ENCODE results near the gene USP7.
A peak's percentile ranks its signal among the peaks of the same experiment; 100 is the strongest.
"Not testable (repeated sequence)": the region's sequence is repeated elsewhere in the genome, so short reads cannot be mapped to it uniquely, and the experiment has no call there.

Gene USP7

DNA sequence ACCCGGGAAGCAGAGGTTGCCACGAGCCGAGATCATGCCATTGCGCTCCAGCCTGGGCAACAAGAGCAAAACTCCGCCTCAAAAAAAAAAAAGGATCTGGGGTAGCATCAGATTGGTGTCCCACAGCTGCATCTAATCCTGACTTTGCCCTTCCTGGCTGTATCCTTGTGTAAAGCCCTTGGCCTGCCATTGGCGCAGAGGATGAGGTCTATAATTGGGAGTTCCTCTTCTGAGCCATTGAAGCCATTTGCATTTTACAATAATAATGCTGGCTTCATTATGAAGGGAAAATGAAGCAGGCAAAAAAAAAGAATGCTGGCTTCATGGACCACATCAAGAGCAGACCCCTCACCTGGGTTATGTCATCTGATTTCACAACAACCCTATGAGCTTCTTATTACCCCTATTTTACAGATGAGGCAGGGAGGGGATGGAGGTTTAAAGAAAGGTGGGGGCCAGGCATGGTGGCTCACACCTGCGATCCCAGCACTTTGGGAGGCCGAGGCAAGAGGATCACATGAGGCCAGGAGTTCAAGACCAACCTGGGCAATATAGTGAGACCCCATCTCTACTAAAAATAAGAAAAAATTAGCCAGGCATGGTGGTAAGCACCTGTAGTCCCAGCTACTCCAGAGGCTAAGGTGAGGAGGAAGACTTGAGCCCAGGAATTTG lies 82.7 kb downstream of the USP7 start:
- no peak for DNase-seq (ENCODE audit: low read depth in 2 of 2)

DNA sequence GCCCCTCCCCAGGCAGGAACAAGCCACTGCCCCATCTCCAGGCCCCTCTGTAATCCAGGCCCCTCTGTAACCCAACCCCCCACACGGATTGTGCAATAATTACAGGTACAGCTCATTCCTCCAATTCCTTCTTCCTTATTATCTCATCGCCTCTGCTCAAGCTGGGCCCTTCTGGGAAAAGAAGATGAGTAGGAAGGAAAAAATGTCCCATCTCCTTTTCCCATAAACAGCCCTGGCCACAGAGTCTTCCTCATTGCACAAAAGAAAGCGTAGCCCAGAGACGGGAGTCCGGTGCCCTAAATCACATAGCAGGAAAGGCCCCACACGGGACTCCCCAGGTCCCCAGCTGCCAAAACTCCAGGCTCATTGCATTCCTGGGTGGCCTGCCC lies 85.2 kb downstream of the USP7 start:
- DNase-seq (ENCODE audit: low read depth in 2 of 2), result no peak

DNA sequence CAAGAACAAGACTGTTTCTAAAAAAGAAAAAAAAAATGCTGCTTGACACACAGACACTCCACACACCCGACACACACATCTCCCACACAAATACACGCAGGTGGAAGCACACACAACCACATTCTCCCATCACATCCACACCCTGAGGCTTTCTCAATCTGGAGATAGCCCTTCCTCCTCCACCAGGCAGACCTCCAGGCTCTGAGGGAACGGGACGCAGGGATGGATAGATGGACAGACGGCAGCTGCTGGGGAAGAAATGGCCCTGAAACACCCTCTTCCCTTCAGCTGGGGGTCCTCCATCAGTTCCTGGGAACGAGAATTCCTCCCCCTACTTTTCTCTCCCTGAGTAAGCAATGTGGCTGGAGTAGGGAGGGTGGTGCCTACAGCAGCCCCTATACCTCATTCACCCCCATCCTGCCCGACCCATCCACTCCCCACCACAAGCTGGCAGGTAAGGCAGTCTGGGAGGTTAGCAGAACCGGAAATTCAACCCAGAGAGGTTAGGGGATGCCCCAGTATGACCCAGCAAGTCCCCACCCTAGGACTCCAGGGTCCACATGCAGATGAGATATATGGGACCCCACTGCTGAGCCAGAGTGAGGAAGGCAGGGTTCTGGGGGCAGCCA lies 85.7 kb downstream of the USP7 start:
- no peak for DNase-seq (ENCODE audit: low read depth in 2 of 2)

DNA sequence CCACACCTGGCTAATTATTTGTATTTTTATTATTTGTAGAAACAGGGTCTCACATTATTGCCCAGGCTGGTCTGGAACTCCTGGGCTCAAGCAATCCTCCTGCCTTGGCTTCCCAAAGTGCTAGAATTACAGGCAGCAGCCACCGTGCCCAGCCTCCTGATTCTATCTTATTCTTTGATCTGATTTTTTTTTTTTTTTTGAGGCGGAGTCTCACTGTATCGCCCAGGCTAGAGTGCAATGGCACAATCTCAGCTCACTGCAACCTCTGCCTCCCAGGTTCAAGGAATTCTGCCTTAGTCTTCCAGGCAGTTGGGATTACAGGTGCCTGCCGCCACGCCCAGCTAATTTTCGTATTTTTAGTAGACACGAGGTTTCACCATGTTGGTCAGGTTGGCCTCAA lies 88.4 kb downstream of the USP7 start:
- not testable (repeated sequence) for DNase-seq (ENCODE audit: low read depth in 2 of 2)

DNA sequence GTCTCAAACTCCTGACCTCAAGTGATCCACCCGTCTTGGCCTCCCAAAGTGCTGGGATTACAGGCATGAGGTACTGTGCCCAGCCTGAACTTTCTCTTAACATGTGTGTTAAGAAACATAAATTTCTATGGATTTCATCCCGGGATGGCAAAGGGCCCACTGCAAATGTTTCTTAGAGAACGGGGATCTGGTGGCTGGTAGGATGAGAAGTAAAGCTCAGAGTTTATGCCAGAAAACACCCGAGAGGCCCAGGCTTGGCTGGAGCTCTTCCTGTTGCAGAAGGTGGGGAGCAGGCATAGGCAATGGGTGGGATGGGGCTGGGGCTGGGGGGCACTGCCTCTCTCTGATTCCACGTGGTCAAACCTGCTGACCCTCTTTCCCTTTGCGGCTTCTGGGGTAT lies 89.3 kb downstream of the USP7 start:
- DNase-seq (ENCODE audit: low read depth in 2 of 2), result no peak

DNA sequence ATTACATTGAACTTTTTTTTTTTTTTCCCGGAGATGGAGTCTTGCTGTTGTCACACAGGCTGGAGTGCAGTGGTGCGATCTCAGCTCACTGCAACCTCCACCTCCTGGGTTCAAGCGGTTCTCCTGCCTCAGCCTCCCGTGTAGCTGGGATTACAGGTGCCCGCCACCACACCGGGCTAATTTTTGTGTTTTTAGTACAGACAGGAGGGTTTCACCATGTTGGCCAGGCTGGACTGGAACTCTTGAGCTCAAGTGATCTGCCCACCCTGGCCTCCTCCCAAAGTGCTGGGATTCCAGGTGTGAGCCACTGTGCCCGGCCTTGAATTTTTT lies 89.9 kb downstream of the USP7 start:
- DNase-seq (ENCODE audit: low read depth in 2 of 2), result not testable (repeated sequence)

DNA sequence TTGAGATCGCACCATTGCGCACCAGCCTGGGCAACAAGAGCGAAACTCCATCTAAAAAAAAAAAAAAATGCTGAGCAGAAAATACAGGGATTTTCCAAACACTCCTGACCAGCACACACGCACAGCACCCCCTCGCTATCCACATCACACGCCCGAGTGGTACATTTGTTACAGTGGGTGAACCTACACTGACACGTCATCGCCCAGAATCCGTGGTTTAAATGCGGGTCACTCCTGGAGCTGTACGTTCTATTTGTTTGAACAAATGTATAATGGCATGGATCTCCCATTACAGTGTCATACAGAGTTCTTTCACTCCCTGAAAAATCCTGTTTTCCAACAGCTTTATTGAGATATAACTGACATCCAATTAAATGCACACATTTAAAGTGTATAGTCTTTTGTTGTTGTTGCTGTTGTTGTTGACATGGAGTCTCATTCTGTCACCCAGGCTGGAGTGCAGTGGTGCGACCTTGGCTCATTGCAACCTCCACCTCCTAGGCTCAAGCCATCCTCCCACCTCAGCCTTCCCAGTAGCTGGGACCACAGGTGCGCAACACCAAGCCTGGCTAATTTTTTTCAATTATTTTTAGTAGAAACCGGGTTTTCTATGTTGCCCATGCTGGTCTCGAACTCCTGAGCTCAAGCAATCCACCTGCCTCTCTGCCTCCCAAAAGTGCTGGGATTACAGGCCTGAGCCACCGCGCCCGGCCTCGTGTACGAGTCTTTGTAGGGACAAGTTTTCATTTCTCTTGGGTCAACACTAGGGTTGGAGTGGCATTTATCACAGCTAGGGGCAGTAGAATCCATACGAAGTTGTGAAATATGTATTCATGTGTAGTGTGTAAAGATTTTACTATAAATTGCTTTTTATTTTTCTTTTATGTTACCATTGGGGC lies 90.5 kb downstream of the USP7 start:
- DNase-seq (ENCODE audit: low read depth in 2 of 2), result no peak

DNA sequence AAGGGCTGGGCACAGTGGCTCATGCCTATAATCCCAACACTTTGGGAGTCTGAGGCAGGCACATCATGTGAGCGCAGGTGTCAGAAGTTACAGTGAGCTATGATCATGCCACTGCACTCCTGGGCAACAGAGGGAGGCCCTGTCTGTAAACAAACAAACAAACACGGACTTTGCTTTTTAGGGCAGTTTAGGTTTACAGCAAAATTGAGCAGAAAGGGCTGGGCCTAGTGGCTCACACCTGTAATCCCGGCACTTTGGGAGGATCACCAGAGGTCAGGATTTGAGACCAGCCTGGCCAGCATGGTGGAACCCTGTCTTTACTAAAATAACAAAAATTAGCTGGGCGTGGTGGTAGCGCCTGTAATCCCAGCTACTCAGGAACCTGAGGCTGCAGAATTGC lies 91.6 kb downstream of the USP7 start:
- no peak for DNase-seq (ENCODE audit: low read depth in 2 of 2)

DNA sequence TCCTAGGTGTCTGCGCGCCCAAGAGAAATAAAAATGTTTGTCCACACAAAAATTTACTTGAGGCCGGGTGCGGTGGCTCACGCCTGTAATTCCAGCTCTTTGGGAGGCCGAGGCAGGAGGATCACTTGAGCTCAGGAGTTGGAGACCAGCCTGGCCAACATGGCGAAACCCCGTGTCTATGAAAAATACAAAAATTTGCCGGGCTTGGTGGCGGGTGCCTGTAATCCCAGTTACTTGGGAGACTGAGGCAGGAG lies 93.8 kb downstream of the USP7 start:
- not testable (repeated sequence) for DNase-seq (ENCODE audit: low read depth in 2 of 2)

DNA sequence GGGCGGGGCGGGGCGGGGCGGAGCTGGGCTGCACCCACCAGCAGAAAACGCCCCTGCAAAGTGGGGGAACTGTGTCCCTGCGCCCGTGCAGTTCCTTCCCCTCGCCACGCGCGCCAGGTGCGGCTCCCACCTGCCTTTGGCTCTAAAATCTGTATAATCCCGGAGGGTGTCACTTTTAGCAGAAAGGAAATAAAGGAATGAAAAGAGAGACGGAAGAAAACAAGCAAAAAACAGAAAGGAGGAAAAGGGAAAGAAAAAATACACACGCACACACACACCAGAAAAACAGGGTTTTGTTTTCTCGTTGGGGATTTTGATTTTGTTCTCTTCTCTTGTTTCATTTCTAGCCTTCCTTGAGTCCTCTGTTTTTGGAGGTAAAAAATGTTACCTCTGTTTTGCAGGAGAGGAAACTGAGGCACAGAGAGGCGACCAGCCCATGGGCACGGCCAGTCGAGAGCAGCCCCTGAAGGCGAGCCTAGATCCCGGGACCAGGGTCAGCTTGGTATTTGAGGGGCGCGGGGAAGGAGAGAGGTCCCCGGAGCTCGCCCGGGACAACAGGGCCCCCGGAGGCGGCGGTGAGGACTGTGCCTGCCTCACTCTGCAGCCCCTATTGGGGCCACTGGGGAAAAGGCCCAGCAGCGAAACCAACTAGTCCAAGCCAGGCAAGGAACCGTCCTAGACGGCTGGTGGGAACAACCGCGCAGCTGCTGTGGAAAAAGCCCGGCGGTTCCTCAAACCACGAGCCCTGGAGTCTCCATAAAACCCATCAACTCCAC lies 94.3 kb downstream of the USP7 start:
- DNase-seq (ENCODE audit: low read depth in 2 of 2), result no peak

DNA sequence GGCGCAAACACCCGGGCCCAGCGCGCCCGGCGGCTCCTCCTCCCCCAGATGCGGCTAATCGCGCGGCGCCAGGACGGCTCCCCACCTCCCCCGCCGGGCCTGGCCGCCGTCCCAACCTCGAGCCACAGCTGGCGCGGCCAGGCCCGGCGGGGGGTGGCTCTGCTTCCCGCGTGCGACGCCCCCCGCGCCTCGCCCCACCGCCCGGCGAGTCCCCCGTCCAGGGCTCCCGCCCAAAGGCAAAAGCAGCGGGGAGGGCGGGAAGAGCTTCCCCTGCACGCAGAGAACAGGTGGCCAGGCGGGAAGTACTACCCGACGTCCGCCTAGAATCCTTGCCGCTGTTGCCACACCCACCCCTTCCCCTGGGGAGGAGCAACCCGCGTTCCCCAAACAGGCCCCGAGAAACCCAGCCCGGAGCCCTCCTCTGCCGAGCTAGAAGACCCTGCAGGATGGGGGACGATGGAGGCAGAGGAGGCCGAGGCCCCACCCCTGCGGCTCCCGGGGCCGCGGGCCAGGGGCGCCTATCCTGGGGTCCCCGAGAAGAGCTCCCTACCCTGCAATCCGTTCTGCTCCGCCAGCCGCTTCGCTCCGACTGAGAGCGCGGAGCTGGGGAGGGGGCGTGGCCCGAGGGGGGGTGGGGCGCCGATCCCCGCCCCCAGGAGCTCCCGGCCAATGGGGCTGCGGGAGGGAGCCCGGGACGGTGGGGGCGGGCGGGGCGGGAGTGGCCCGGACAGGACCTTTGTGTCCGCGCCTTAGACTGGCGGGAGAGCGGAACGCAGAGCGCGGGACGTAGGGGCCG lies 95.1 kb downstream of the USP7 start, which contains the start of gene CARHSP1:
Gene CARHSP1, minus strand, starts transcription at position 591 of the 796 bp plus-strand sequence. CDS start 9,678 bp downstream, outside the sequence.
- peak; percentile 76 to 87 for DNase-seq (ENCODE audit: low read depth in 2 of 2)

DNA sequence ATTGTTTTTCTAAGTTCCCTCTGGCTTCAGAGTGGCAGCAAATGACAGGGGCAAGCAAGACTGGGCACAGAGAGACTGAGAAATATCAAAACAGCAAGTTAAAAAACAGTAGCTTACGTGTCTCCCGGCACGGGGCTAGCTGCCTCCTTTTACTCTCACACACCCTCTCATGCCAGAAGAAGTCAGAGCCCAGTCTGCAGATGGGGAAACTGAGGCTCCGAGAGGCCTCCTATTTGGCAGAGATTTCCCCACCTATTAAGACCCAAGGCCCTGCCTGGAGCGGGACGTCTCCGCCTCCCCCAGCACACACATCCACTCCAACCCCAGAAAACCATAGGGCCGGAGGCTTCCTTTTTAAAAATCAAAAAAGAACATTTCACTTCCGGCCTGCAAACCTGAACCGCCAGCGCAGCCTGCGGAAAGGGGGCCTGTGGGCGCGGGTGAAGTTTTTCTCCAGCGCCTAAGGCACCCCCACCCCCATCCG lies 95.7 kb downstream of the USP7 start:
- no peak for DNase-seq (ENCODE audit: low read depth in 2 of 2)

DNA sequence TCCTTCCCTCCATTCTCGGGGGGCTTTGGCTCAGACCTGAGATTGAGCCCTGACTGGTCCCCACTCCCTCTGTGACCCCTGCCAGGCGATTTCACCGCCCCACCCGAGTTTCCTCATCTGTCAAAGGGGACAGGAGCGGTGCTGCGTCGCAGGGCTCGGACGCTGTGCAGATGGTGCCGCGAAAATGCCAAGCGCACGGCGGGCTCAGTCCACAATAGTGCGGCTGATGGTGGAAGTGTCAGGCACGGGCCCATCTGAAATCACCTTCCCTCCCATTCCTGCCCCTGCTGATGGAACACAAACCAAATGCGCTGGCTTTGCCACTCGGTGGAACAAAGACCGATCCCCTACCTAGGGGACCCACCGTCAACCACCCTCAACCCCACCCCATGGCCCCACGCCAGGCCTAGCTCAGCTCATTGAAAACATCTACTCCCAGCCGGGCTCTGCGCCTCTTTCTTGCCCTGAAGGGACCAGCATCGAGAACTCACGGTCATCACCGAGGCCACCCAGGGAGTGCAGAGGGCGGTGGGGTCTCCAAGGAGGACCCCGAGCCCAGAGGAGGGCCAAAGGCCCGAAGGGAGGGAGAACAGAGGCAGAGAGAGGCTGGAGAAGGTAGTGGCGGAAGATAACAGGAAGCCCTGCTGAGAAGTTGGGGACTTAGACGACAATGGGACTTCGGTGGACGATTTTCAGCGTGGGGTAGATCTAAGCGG lies 96.3 kb downstream of the USP7 start:
- DNase-seq (ENCODE audit: low read depth in 2 of 2), result no peak

DNA sequence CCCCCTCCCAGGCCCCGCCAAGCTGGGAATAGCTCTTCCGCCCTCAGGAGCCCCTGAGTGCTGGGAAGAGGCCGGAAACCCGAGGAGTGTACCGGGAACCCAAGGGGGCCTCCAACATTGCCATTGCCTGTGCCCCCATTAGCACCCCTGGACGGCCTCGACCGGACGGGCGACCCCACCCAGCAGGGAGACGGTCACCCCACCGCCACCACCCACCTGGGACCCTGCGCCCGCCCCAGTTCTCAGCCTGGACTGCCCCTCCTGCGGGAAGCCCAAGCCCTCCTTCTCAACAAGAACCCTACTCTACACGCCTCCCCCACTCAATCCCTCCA lies 96.9 kb downstream of the USP7 start:
- no peak for DNase-seq (ENCODE audit: low read depth in 2 of 2)

DNA sequence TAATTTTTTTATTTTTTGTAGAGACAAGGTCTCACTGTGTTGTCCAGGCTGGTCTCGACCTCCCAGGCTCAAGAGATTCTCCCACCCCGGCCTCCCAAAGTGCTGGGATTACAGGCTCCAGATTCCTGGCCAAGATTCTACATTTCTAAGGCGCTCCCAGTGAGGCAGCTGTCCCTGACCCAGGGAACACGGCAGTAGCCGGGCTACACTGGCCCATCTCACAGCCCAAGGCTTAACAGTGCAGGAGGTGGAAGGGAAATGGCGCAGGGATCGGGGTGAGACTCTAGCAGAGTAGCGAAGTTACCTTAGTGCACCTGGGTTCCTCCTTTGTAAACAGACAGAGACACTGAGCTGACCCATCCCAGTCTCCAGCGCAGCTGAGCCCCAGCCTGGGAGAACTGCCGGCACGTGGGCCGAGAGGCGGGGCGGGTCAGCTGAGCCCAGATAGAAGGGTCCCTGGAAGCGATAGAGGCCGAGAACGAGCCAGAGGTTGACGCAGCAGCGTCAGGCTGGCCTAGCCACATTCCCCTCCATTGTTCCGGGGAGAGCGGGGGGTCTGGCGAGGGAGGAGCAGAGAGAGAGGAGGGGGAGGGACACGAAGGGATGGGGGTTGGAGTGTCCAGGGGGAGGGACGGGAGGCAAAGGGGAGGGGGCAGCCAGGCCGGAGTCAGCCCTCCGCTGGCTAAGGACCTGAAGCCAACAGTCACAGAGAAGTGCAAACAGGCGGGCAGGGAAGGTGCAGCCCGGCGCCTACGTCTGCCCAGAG lies 97.4 kb downstream of the USP7 start:
- DNase-seq (ENCODE audit: low read depth in 2 of 2), result no peak

DNA sequence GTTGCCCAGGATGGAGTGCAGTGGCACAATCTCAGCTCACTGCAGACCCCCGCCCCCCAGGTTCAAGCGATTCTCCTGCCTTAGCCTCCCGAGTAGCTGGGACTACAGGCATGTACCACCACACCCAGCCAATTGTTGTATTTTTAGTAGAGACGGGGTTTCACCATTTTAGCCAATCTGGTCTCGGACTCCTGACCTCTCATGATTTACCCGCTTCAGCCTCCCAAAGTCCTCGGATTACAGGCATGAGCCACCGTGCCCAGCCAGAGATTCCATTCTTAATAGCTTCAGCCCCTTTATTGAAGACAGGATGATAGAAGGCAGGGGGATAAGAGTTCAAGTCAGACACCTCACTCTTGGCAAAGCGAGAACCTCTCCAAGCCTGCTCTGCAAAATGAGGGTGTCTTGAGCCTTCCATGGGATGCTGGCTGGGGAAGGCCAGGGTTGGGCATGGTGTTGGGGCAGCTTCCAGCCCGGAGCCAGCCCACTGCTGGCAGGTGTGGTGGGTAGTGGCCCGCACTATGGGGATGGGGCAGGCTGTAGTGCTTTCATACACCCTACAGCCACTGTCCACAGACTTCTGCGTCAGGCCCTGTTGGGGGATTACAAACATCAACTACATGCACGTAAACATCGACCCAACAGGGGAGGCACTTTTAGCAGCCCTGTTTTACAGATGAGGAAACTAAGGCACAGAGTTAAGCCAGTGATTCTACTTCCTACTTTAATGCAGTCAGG lies 98.4 kb downstream of the USP7 start:
- no peak for DNase-seq (ENCODE audit: low read depth in 2 of 2)

DNA sequence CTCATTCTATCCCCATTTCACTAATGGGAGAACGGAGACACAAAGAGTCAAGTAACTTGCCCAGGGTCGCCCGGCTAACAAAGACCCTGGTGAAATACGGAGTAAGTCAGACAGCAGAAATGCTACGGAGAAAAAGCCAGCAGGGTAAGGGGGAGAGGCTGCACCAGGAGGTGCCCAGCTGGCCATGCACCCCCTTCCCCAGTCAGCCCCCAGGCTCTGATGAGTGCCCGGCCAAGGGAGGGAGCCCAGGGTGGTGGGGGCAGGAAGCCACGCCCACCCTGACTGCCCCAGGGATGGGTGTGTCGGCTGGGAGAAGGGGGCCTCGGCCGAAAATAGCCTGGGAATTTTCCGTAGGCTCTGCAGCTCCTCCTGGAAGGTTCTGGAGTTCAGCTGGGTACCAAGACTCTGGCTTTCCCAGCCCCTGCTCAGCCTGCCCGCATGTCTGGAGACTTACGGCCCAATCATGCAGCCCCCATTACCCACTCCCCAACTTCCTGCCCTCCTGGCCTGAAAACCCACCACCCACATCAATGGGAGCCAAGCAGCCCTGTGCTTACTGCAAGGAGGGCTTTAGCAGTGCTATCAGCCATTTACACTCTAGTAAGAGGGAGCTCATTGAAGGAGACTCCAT lies 99.1 kb downstream of the USP7 start:
- no peak for DNase-seq (ENCODE audit: low read depth in 2 of 2)

DNA sequence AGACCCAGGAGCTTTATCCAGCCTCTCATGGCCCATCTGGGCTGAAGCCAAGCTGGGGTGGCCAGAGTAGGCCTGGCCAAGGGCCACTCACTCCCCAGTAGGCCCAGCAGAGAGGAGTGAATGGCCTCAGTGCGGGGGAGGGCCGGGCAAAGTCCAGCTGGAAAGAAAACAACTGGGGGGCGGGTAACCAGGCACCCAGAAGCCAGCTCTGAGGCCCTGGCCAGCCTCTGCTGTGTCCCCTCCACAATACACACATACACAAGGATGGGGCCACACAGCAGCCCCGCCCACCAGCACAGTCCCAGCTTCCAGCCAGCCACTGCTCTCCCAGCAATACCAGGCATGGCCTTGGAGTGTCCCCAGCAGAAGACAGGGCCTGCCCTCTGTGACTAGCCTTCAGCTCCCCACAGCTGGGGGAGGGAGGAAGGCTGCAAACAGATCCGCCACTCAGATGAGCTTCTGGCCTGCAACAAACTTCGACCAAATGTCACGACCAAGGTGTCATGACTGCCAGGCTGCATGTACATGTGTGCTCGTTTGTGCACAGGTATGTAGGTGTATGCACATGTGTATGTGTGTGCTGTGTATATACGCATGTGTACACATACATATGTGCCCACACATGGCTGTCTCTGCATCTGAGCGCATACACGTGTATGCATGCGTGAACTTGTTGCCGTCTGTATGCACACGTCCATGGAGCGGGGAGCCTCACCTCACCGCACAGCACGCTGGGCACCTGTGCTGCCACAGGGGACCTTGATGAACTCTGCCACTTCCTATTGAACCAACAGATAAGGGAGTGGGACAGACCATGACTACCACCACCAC lies 99.9 kb downstream of the USP7 start:
- no peak for DNase-seq (ENCODE audit: low read depth in 2 of 2)

All from stimulated activated CD8-positive, alpha-beta memory T cell treated with anti-CD3 and anti-CD28 coated beads, Interleukin-15, amount 100 ng/mL, for 48 hours (primary cell).